Measurements from ENCODE around the gene DKK3.

DKK3 gene

DNA sequence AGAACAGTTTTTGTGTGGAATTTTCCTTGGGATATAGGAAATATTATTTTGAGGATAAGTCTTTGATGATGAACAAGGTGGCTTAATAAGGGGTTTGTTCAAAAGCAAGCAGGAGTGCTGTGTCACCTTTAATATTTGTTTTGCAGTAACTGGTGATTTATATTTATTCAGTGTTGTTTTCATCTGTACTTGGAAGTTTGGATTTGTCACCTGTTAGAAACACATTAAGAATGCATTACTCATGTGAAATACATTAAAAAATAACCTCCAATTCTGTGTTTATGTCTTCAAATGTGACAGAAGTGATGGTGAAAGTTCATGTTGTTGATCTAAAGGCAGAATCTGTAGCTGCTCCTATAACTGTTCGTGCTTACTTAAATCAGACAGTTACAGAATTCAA is 70.5 kb downstream of the DKK3 start:
- no peak for DNase-seq (ENCODE audit: low spot score)

DNA sequence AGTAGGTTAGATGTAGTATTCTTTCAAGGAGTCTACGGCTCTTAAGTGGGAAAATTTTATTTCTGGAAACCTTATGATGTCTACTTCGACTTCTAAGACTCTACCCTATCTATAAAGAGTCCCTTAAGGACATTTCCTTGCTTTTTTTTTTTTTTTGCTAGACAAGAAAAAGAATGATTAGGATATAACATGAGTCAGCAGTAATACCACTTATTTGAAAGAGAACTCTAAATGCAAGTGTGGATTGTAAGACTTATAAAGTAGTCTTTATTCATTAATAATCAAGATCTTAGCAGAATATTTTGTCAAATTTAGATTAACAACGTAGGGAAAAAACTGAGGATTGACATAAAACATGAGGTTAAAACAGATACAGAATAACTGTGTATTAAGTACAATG is 71.0 kb downstream of the DKK3 start:
- no peak for DNase-seq (ENCODE audit: low spot score)

DNA sequence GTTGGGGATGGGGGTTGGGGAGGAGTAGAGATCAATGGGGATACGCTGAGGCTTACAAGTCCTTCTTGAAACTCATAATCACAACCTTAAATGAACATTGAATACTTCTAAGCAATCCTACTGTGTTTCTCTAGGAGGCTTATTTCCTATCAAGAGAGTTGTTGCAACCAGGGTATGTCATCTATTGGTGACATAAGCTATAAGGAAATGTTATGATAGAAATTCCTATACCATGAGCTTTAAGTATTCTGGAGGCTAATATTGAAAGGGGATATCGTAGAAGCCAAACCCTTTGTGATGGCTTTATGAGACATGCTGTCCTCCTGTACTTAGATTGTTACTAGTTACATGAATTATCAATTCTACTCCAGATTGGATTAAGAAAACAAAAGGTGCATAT is 72.9 kb downstream of the DKK3 start:
- no peak for DNase-seq (ENCODE audit: low spot score)

DNA sequence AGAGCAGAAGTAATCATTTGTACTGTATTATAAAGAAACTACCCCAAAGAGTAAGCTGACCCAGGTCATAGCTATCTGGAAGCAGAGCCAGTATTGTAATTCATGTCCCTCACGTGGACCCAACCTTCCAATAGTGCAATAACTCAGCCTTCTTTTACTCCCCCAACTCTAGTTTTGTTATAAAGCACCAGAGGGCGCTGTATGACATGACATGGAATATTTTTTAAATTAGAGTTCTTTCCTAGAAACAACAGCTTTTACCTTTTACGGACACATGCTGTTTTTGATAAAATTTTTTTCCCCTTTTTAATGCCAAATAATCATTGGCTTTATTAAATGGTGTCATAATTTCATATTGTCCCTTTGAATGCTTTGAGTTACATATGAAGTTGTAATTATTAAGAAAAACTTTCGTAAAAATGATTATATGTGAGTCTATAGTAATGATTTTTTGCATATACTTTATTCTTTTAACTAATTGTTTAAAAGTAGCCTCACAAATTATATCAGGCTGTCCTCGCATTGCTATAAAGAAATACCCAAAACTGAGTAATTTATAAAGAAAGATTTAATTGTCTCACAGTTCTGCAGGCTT is 76.9 kb downstream of the DKK3 start:
- peak; percentile 47 for DNase-seq (ENCODE audit: low spot score)

DNA sequence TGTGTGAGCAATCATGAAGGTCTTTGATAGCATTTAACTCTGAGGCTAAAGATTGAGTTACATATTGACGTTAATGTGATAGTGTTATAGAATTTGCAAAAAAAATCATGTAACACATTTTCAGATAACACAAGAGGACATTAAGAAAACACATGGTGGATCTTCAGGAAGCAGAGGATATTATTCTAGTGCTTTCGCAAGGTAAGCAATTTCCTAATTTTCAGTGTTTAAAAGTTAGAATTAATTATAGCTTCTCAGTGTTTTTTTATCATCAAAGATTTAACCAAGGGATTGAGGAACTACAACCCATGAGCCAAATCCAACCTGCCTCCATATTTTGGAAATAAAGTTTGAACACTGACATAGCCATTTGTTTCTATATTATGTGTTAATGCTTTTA is 78.5 kb downstream of the DKK3 start:
- no peak for DNase-seq (ENCODE audit: low spot score)

DNA sequence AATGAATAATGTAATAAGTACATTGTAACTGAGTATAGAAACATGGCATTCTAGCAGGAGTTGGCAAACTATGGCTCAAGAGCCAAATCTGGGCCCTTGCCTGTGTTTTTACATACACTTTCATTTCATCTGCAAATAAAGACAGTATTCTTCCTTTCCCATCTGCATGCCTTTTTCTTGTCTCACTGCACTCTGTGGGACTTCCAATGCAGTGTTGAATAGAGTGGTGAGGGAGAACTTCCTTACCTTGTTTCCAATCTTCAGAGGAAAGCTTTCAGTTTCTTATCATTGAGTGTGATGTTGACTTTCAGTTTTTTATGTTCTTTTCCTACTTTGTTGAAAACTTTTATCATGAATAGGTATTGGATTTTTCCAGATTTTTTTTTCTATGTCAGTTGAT is 84.6 kb downstream of the DKK3 start:
- DNase-seq (ENCODE audit: low spot score): no peak

DNA sequence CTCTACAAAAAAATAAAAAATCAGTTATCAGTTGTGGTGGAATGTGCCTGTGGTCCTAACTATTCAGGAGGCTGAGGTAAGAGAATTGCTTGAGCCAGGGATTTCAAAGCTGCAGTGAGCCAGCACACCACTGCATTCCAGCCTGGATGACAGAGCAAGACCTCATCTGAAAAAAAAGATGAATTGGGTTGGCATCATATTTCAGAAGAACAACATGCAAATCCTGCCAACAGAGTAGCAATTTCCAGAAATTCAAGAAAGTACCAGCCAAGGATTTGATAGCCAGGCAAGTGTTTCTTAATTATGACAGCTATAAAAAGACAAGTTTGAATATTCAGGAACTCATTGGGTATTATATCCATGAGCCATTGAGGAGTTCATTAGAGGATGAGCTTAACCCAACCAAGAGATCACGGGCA is 91.4 kb downstream of the DKK3 start:
- no peak for DNase-seq (ENCODE audit: low spot score)

DNA sequence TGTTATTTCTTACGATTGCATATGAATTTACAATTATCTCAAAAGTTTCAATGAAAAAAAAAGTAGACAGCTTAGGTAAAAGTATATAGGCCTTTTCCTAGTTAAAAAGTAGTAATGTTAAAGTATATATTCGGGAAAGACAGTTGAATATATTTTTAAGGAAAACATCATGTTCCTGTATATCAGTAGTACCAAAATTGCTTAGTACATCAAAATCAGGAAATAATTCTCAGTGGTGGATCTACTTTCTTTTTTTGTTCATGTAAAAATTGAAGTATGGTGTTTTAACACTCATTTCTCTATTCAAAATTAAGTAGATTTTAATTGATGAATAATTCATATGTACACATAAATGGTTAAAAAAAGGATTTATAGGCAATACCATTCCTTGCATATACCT is 92.8 kb downstream of the DKK3 start:
- no peak for DNase-seq (ENCODE audit: low spot score)

DNA sequence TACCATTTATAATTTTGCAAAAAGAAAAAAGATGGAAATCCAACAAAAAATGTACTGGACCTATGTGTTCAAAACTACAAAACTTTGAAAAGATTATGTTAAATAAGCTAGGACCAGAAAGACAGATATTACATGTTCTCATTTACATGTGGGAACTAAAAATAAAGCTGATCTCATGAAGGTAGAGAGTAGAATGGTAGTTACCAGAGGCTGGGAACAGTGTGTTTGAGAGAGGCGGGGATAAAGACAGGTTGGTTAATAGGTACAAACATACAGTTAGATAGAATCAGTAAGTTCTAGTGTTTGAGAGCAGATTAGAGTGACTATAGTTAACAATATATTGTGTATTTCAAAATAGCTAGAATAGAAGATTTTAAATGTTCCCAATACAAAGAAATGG is 95.0 kb downstream of the DKK3 start:
- no peak for DNase-seq (ENCODE audit: low spot score)

All from CD4-positive, alpha-beta T cell treated with Interleukin-2 at 100 ng/mL for 4 hours (primary cell).